SHP77 (cell line): ENCODE measurements around the gene GPC1.

Experiments
- DNase-seq, 2 experiments: peaks; one replicate each; lab custom pipeline; 2025; lab: John Stamatoyannopoulos, UW

Gene GPC1

GRCh38 chr2:240456447-240457222, 21.2 kb downstream of the GPC1 start:
- DNase-seq, result no peak

- no peak for DNase-seq
Measured at GRCh38 chr2:240457223-240458043, 22.0 kb downstream of the GPC1 start.

- no peak for DNase-seq
Measured at GRCh38 chr2:240458044-240458899, 22.8 kb downstream of the GPC1 start.

- DNase-seq, result no peak
Measured at GRCh38 chr2:240458900-240459391, 23.5 kb downstream of the GPC1 start.

- DNase-seq, result no peak
Measured at GRCh38 chr2:240459401-240460252, 24.2 kb downstream of the GPC1 start.

GRCh38 chr2:240460253-240460711, 24.8 kb downstream of the GPC1 start:
- no peak for DNase-seq

GRCh38 chr2:240460781-240461431, 25.4 kb downstream of the GPC1 start:
- no peak for DNase-seq

- DNase-seq, result no peak
Measured at GRCh38 chr2:240461471-240462072, 26.1 kb downstream of the GPC1 start.

- DNase-seq, result no peak
Measured at GRCh38 chr2:240462073-240462706, 26.7 kb downstream of the GPC1 start.

GRCh38 chr2:240462707-240463273, 27.3 kb downstream of the GPC1 start:
- no peak for DNase-seq

GRCh38 chr2:240463274-240463865, 27.9 kb downstream of the GPC1 start:
- DNase-seq, result no peak

- no peak for DNase-seq
Measured at GRCh38 chr2:240463866-240464481, 28.5 kb downstream of the GPC1 start.

- no peak for DNase-seq
Measured at GRCh38 chr2:240464514-240465241, 29.2 kb downstream of the GPC1 start.

GRCh38 chr2:240465268-240465764, 29.9 kb downstream of the GPC1 start:
- DNase-seq, result no peak

GRCh38 chr2:240465765-240466578, 30.5 kb downstream of the GPC1 start:
- DNase-seq, result no peak

- no peak for DNase-seq
Measured at GRCh38 chr2:240466579-240467148, 31.2 kb downstream of the GPC1 start.
